IMR-90 (cell line): Measurements from ENCODE around the gene DHRS3.

ENCODE experiments used
- CEBPB ChIP-seq: IDR thresholded peaks from 2 replicates; pipeline ENCODE4 v1.6.1; 2012; ENCODE audit warnings: low read depth, low read length, improper control_type of control experiment
- FOS ChIP-seq: fragments of 150-350 bp; IDR thresholded peaks from 2 replicates; pipeline ENCODE4 v1.6.1; 2016; ENCODE audit warnings: low read depth, low read length
- MAZ ChIP-seq: IDR thresholded peaks from 2 replicates; pipeline ENCODE4 v1.6.1; 2012; ENCODE audit warnings: low read depth, mild to moderate bottlenecking, low read length, improper control_type of control experiment, moderate library complexity, borderline replicate concordance
- NFE2L2 ChIP-seq: fragments of 150-350 bp; IDR thresholded peaks from 2 replicates; pipeline ENCODE4 v1.6.1; 2016; ENCODE audit warnings: low read depth, mild to moderate bottlenecking, low read length
- POLR2A ChIP-seq: IDR thresholded peaks from 2 replicates; pipeline ENCODE4 v1.6.1; 2012; ENCODE audit warnings: mild to moderate bottlenecking, low read depth, low read length
- RAD21 ChIP-seq: IDR thresholded peaks from 2 replicates; pipeline ENCODE4 v1.6.1; 2012; ENCODE audit warnings: low read length, improper control_type of control experiment
- RCOR1 ChIP-seq: IDR thresholded peaks from 2 replicates; pipeline ENCODE4 v1.6.1; 2012; ENCODE audit warnings: mild to moderate bottlenecking, low read length, improper control_type of control experiment; ENCODE audit not compliant: insufficient replicate concordance
- RFX5 ChIP-seq: IDR thresholded peaks from 2 replicates; pipeline ENCODE4 v1.8.0; 2012; ENCODE audit warnings: low read depth, mild to moderate bottlenecking, low read length, moderate library complexity
- SMC3 ChIP-seq: fragments of 150-350 bp; IDR thresholded peaks from 2 replicates; pipeline ENCODE4 v1.6.1; 2016; ENCODE audit warnings: low read depth, mild to moderate bottlenecking, antibody characterized with exemption, low read length, moderate library complexity
- TF ChIP-seq, protein P1 (sequence below): conservative IDR thresholded peaks from 2 replicates; pipeline ENCODE4 v1.5.1; 2012; ENCODE audit warnings: mild to moderate bottlenecking, low read depth, low read length, improper control_type of control experiment
- TF ChIP-seq, protein P2 (sequence below): fragments of 150-350 bp; IDR thresholded peaks from 2 replicates; pipeline ENCODE4 v1.6.1; 2016; ENCODE audit warnings: low read depth, mild to moderate bottlenecking, low read length, moderate library complexity, borderline replicate concordance

DNA sequence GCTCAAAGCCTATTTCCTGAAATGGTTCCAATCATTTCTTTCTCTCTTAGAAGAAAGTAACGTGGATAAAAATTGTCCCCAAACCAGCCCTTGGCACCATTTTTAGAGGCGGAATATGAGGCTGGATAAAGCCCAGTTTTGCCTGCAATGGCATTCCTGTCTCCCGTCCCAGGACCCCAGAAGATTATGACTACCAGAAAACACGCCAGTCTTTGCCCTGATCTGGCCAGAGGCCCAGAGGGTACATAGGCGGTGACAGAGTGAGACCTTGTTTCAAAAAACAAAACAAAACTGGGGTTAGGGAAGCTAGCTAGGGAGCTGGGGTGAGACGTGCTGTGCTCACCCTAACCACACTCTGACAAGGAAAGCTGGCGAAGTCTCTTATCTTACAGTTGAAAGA lies 25.8 kb upstream of the DHRS3 start, which contains the start of gene AADACL4:
- TF ChIP-seq POLR2A (no peak), RAD21 (no peak), SMC3 (no peak), RFX5 (no peak), MAZ (no peak), RCOR1 (no peak), NFE2L2 (no peak), CEBPB (no peak), FOS (no peak)
- TF ChIP-seq, protein P1, sequence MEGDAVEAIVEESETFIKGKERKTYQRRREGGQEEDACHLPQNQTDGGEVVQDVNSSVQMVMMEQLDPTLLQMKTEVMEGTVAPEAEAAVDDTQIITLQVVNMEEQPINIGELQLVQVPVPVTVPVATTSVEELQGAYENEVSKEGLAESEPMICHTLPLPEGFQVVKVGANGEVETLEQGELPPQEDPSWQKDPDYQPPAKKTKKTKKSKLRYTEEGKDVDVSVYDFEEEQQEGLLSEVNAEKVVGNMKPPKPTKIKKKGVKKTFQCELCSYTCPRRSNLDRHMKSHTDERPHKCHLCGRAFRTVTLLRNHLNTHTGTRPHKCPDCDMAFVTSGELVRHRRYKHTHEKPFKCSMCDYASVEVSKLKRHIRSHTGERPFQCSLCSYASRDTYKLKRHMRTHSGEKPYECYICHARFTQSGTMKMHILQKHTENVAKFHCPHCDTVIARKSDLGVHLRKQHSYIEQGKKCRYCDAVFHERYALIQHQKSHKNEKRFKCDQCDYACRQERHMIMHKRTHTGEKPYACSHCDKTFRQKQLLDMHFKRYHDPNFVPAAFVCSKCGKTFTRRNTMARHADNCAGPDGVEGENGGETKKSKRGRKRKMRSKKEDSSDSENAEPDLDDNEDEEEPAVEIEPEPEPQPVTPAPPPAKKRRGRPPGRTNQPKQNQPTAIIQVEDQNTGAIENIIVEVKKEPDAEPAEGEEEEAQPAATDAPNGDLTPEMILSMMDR = no peak
- TF ChIP-seq, protein P2, sequence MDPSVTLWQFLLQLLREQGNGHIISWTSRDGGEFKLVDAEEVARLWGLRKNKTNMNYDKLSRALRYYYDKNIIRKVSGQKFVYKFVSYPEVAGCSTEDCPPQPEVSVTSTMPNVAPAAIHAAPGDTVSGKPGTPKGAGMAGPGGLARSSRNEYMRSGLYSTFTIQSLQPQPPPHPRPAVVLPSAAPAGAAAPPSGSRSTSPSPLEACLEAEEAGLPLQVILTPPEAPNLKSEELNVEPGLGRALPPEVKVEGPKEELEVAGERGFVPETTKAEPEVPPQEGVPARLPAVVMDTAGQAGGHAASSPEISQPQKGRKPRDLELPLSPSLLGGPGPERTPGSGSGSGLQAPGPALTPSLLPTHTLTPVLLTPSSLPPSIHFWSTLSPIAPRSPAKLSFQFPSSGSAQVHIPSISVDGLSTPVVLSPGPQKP = no peak
